HepG2 (cell line): ENCODE data around the gene PAX4. TPM values are rescaled to one million over a fixed set of nuclear protein-coding genes. Genes with fewer than 3 reads are reported as not detected.
A peak's percentile ranks its signal among the peaks of the same experiment; 100 is the strongest.

Experiments used
- ATF3 ChIP-seq: sonication (generic); formaldehyde crosslinking; IDR thresholded peaks from 2 replicates; pipeline ENCODE4 v1.4.0; 2020; ENCODE audit warnings: missing genetic modification reagents
- ATM ChIP-seq: fragments of 450-650 bp; IDR thresholded peaks from 2 replicates; pipeline ENCODE4 v1.7.1; 2017; ENCODE audit warnings: mild to moderate bottlenecking, borderline replicate concordance
- BCL3 ChIP-seq: sonication (generic); formaldehyde crosslinking; IDR thresholded peaks from 2 replicates; pipeline ENCODE4 v1.5.1; 2020; ENCODE audit warnings: mild to moderate bottlenecking, missing genetic modification reagents, moderate library complexity
- CEBPZ ChIP-seq: IDR thresholded peaks from 2 replicates; pipeline ENCODE4 v1.6.1; 2012; ENCODE audit warnings: low read length, improper control_type of control experiment
- CHD2 ChIP-seq: IDR thresholded peaks from 2 replicates; pipeline ENCODE4 v1.6.1; 2011; ENCODE audit warnings: low read depth, low read length, improper control_type of control experiment
- HDAC1 ChIP-seq: sonication (generic); formaldehyde crosslinking; IDR thresholded peaks from 2 replicates; pipeline ENCODE4 v1.5.1; 2020; ENCODE audit warnings: mild to moderate bottlenecking, missing genetic modification reagents
- HNRNPUL1 ChIP-seq: fragments of 200-400 bp; formaldehyde crosslinking; IDR thresholded peaks from 2 replicates; pipeline ENCODE4 v1.6.1; 2017; ENCODE audit warnings: low read depth, mild to moderate bottlenecking, low read length, moderate library complexity
- IKZF1 ChIP-seq: fragments of 450-650 bp; IDR thresholded peaks from 2 replicates; pipeline ENCODE4 v1.7.1; 2016
- IRF1 ChIP-seq: sonication (generic); formaldehyde crosslinking; IDR thresholded peaks from 2 replicates; pipeline ENCODE4 v1.4.0; 2020; ENCODE audit warnings: low read depth, mild to moderate bottlenecking, missing genetic modification reagents
- MTF1 ChIP-seq: sonication (generic); formaldehyde crosslinking; IDR thresholded peaks from 2 replicates; pipeline ENCODE4 v1.5.0; 2020; ENCODE audit warnings: missing genetic modification reagents
- NRL ChIP-seq: sonication (generic); formaldehyde crosslinking; IDR thresholded peaks from 2 replicates; pipeline ENCODE4 v1.5.0; 2020; ENCODE audit warnings: missing genetic modification reagents, mild to moderate bottlenecking, moderate library complexity, borderline replicate concordance
- PRMT3 ChIP-seq: sonication (generic); formaldehyde crosslinking; IDR thresholded peaks from 2 replicates; pipeline ENCODE4 v1.8.1; 2022; ENCODE audit warnings: low read depth, mild to moderate bottlenecking, moderate library complexity, missing genetic modification reagents, borderline replicate concordance
- SIX1 ChIP-seq: sonication (generic); formaldehyde crosslinking; IDR thresholded peaks from 2 replicates; pipeline ENCODE4 v1.4.0; 2020; ENCODE audit warnings: missing genetic modification reagents, borderline replicate concordance
- SP4 ChIP-seq: sonication (generic); formaldehyde crosslinking; IDR thresholded peaks from 2 replicates; pipeline ENCODE4 v1.8.1; 2023; ENCODE audit warnings: mild to moderate bottlenecking, missing genetic modification reagents
- ZBTB44 ChIP-seq: sonication (generic); formaldehyde crosslinking; IDR thresholded peaks from 2 replicates; pipeline ENCODE4 v1.4.0; 2020; ENCODE audit warnings: missing genetic modification reagents
- ZBTB46 ChIP-seq: sonication (generic); formaldehyde crosslinking; IDR thresholded peaks from 2 replicates; pipeline ENCODE4 v1.4.0; 2020; ENCODE audit warnings: mild to moderate bottlenecking, missing genetic modification reagents, borderline replicate concordance
- ZKSCAN1 ChIP-seq: fragments of 150-350 bp; IDR thresholded peaks from 2 replicates; pipeline ENCODE4 v1.6.1; 2014; ENCODE audit warnings: low read length
- ZNF138 ChIP-seq: sonication (generic); formaldehyde crosslinking; IDR thresholded peaks from 2 replicates; pipeline ENCODE4 v1.5.0; 2020; ENCODE audit warnings: mild to moderate bottlenecking, low read depth, missing genetic modification reagents
- ZNF180 ChIP-seq: sonication (generic); formaldehyde crosslinking; IDR thresholded peaks from 2 replicates; pipeline ENCODE4 v1.4.0; 2020; ENCODE audit warnings: low read depth, missing genetic modification reagents, borderline replicate concordance
- ZNF775 ChIP-seq: sonication (generic); formaldehyde crosslinking; IDR thresholded peaks from 2 replicates; pipeline ENCODE4 v1.4.0; 2020; ENCODE audit warnings: missing genetic modification reagents, mild to moderate bottlenecking, moderate library complexity, borderline replicate concordance
- polyA plus RNA-seq, 8 experiments: library from polyadenylated mRNA; depleted of rRNA in 3 of 8; stranded (reverse) in 7 of 8; unstranded in 1 of 8; fragments of >200 nt; fragmentation: Illumina TruSeq in 4 of 8; extraction: Trizol in 4 of 8; gene quantifications; 2 replicates each; pipeline versions ENCODE4 v1.2.1 to v1.2.3, GENCODE V29; 2011 to 2016; ENCODE audit warnings: low read depth in 4 of 8, missing spikeins in 1 of 8, mixed read lengths in 1 of 8; ENCODE audit not compliant: insufficient read depth in 1 of 8
- total RNA-seq, 5 experiments: library from RNA; depleted of rRNA; stranded (reverse); fragments of >200 nt; fragmentation: Illumina TruSeq; extraction: Trizol; gene quantifications; 2 replicates each; pipeline ENCODE4 v1.2.3, GENCODE V29; 2016; ENCODE audit warnings: low read depth in 1 of 5

The PAX4 gene
- total and polyA plus RNA-seq, 2 of the 13 experiments (the other 11 are each of a cell fraction or from before 2014, with no cell fraction given): not detected

GRCh38 chr7:127588697-127589482 lies 29.1 kb downstream of the PAX4 start (continued):
- no peak for TF ChIP-seq PRMT3 (CRISPR knock-in tag)
- no peak for TF ChIP-seq MTF1 (CRISPR knock-in tag)
- TF ChIP-seq ATM: no peak
- TF ChIP-seq HNRNPUL1: no peak
- no peak for TF ChIP-seq ZNF138
- TF ChIP-seq SIX1: no peak
- no peak for TF ChIP-seq CEBPZ
- 0 out of 2 replicates have a peak, but pooled peaks have one; percentile 27 for TF ChIP-seq ZBTB44 (CRISPR knock-in tag)
- no peak for TF ChIP-seq SP4 (CRISPR knock-in tag)
- TF ChIP-seq NRL (CRISPR knock-in tag): peak; percentile 39; the same call in 1 of the 2 replicates
- no peak for TF ChIP-seq ZBTB46 (CRISPR knock-in tag)
- no peak for TF ChIP-seq IKZF1
- no peak for TF ChIP-seq ZKSCAN1
- TF ChIP-seq ZNF775 (CRISPR knock-in tag): no peak
- TF ChIP-seq HDAC1 (CRISPR knock-in tag): peak; percentile 71
- no peak for TF ChIP-seq CHD2
- TF ChIP-seq BCL3 (CRISPR knock-in tag): peak; percentile 59; the same call in 1 of the 2 replicates
- no peak for TF ChIP-seq IRF1 (CRISPR knock-in tag)
- TF ChIP-seq ZNF180 (CRISPR knock-in tag): no peak
- TF ChIP-seq ATF3 (CRISPR knock-in tag): no peak
